ENCODE data around the gene RRBP1. TPM values are rescaled to one million over a fixed set of nuclear protein-coding genes. Genes with fewer than 3 reads are reported as not detected.

RRBP1 gene
- total RNA-seq, 2 donors from 2014 or later, result 313 to 511 TPM

DNA sequence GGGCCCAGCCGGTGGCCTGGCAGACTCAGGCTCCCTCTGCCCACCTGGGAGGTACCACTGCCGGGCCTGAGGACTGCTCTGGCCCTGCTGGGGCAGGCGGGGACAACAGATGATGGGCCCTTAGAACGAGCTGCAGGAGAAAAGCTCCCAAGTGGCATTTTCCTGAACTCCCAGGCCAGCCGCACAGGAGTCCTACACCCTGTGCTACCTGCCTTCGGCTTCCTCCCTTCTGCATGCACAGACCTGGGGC, 70.8 kb downstream of the RRBP1 start:
- peaks cover 8 to 9% of the 10 kb centered on the region in 2 donors for H3K36me3 ChIP-seq (replicated peaks in 1 of 2; ENCODE audit: insufficient read depth in 1 of 2, low read depth in 2 of 2)
- H3K4me3 ChIP-seq, result no peak overlapping the region
- no peaks in the 10 kb centered on the region for H3K9me3 ChIP-seq
- H3K4me1 ChIP-seq, result peaks cover 65% of the 10 kb centered on the region
- no peaks in the 10 kb centered on the region for H3K27me3 ChIP-seq
- peak overlapping the region; percentile 44 to 83 (median 68) for H3K27ac ChIP-seq
- intact Hi-C loops (cut with DNase I), result no loop called here
- ATAC-seq, result peak; percentile 61
- DNase-seq, result peak in 2 of 4 donors; percentile 76 to 77
- peak in 1 of 3 donors; percentile 12 for TF ChIP-seq POLR2A (IDR thresholded peaks at IDR 0.05)
- TF ChIP-seq CTCF (IDR thresholded peaks at IDR 0.05), result peak in 1 of 7 experiments; percentile 60
- WGBS, 2 donors, result 20 to 24% methylated on average over 5 to 6 of the region's 6 CpGs

DNA sequence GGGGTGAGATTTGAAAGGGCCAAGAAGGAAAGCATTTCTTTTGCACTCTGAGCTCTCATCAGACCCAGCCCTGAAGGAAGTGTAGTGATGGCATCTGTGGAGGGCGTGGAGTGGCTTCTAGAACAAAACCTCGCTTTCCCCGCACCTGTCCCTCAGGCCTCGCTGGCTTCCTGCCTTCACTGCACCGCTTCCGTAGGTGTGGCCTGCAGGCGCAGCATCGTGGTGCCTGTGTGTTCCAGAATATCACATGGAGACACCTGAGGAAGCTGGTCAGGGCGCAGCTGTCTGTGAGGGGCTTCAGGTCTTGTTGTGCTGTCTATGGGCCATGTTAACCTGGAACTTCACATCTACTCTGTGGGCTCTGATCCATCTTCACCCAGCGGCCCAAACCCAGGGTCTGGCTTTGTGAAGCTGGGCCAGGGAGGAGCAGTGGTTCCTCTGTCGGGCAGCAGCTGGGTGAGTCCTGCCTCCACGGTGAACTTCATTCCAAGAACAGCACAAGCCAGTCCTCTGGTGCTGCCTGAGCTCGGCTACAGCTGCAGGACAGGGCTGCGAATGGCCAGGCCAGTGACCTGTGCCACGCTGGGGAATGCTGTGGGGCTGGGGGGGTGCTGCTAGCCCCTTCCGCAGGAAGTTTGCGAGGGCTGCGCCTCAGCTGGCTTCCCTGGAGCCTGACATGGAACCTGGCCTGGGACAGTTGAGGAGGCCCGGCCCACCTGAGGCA, 71.3 kb downstream of the RRBP1 start:
- no peak for TF ChIP-seq POLR2A (IDR thresholded peaks at IDR 0.05)
- Histone ChIP-seq H3K27ac (peak overlapping the region; percentile 44 to 83 (median 68)), H3K9me3 (no peaks in the 10 kb centered on the region), H3K36me3 (replicated peaks in 1 of 2; ENCODE audit: insufficient read depth in 1 of 2, low read depth in 2 of 2) (peaks cover 3 to 4% of the 10 kb centered on the region in 2 donors), H3K4me3 (no peak overlapping the region), H3K4me1 (peaks cover 65% of the 10 kb centered on the region), H3K27me3 (no peaks in the 10 kb centered on the region)
- peak; percentile 9 for ATAC-seq
- WGBS, 2 donors, result 50 to 53% methylated on average over 14 to 19 of the region's 19 CpGs
- DNase-seq, result peak in 3 of 4 donors; percentile 51 to 63 (median 56)
- intact Hi-C loops (cut with DNase I), result no loop called here

GRCh38 chr20:17609811-17610377, 72.1 kb downstream of the RRBP1 start:
- Histone ChIP-seq H3K4me1 (peaks cover 65% of the 10 kb centered on the region), H3K27me3 (no peaks in the 10 kb centered on the region), H3K27ac (peak overlapping the region; percentile 3 to 83 (median 68)), H3K9me3 (no peaks in the 10 kb centered on the region), H3K36me3 (replicated peaks in 1 of 2; ENCODE audit: insufficient read depth in 1 of 2, low read depth in 2 of 2) (peaks cover 0 to 2% of the 10 kb centered on the region in 2 donors), H3K4me3 (no peak overlapping the region)
- intact Hi-C loops (cut with DNase I), result no loop called here
- ATAC-seq, result no peak
- WGBS, 2 donors, result 45 to 69% methylated on average over 8 of the region's 8 CpGs
- DNase-seq, result no peak
- TF ChIP-seq POLR2A (IDR thresholded peaks at IDR 0.05) (no peak), CTCF (IDR thresholded peaks at IDR 0.05) (no peak)

- H3K36me3 ChIP-seq (replicated peaks in 1 of 2; ENCODE audit: insufficient read depth in 1 of 2, low read depth in 2 of 2), result peaks cover 0 to 2% of the 10 kb centered on the region in 2 donors
- H3K27ac ChIP-seq, result peak overlapping the region in 3 of 4 donors; percentile 3 to 74 (median 29)
- intact Hi-C loops (cut with DNase I), result no loop called here
- H3K9me3 ChIP-seq, result no peaks in the 10 kb centered on the region
- ATAC-seq (no peak), DNase-seq (no peak)
- TF ChIP-seq CTCF (IDR thresholded peaks at IDR 0.05), result no peak
- TF ChIP-seq POLR2A (IDR thresholded peaks at IDR 0.05), result no peak
- H3K4me3 ChIP-seq, result no peak overlapping the region
- H3K4me1 ChIP-seq, result peaks cover 65% of the 10 kb centered on the region
- no peaks in the 10 kb centered on the region for H3K27me3 ChIP-seq
- 51 to 60% methylated on average over 3 of the region's 3 CpGs for WGBS, 2 donors
These were observed 73.1 kb downstream of the RRBP1 start for GRCh38 chr20:17608701-17609497.

GRCh38 chr20:17606001-17606400, 76.0 kb downstream of the RRBP1 start:
- TF ChIP-seq POLR2A (IDR thresholded peaks at IDR 0.05) (no peak), CTCF (IDR thresholded peaks at IDR 0.05) (no peak)
- peaks cover 0 to 2% of the 10 kb centered on the region in 2 donors for H3K36me3 ChIP-seq (replicated peaks in 1 of 2; ENCODE audit: insufficient read depth in 1 of 2, low read depth in 2 of 2)
- H3K4me1 ChIP-seq, result peaks cover 59% of the 10 kb centered on the region
- ATAC-seq, result no peak
- WGBS, 2 donors, result 45 to 54% methylated on average over 2 of the region's 2 CpGs
- H3K9me3 ChIP-seq, result no peaks in the 10 kb centered on the region
- peak overlapping the region in 3 of 4 donors; percentile 58 to 76 (median 68) for H3K27ac ChIP-seq
- intact Hi-C loops (cut with DNase I), result no loop called here
- H3K27me3 ChIP-seq, result no peaks in the 10 kb centered on the region
- no peak overlapping the region for H3K4me3 ChIP-seq
- no peak for DNase-seq

Measured in body of pancreas (tissue), 4 donors.